ENCODE data around the gene TRIM39.

- no peak for TF ChIP-seq CTCF (IDR thresholded peaks at IDR 0.05)
- no peak for TF ChIP-seq POLR2A (IDR thresholded peaks at IDR 0.05)
These were observed 1.7 kb downstream of the TRIM39 start for GRCh38 chr6:30328397-30328796.
